IMR-90 (cell line): ENCODE results near the gene MSRB1. TPM values are rescaled to one million over a fixed set of nuclear protein-coding genes. Genes with fewer than 3 reads are reported as not detected.

ENCODE experiments used
- ATAC-seq: fragments of 200-7000 bp; cut with Tn5 transposase; 2 replicates; pipeline ENCODE4 v1.9.1; 2020; ENCODE audit warnings: low read depth, mild to moderate bottlenecking, moderate library complexity
- BruUV-seq: library from RNA; stranded (reverse); fragments of 400-500 nt; replicated peaks from 2 replicates; lab custom pipeline; 2021; lab: Mats Ljungman, UMichigan
- CTCF ChIA-PET: fragments of 300-600 bp; formaldehyde crosslinking; extraction: SDS; loops from one replicate; lab custom pipeline; 2021; ENCODE audit warnings: antibody characterized with exemption; lab: Yijun Ruan, JAX
- POLR2A ChIA-PET: fragments of 300-600 bp; sonication (Branson Sonifier 250); formaldehyde crosslinking; loops from one replicate; lab custom pipeline; 2022; ENCODE audit warnings: antibody characterized with exemption; ENCODE audit not compliant: unreplicated experiment; lab: Charles Lee
- DNase-seq: peaks from one replicate; pipeline ENCODE4 v3.0.0; 2013
- H2AFZ ChIP-seq: replicated peaks from 2 replicates; pipeline ENCODE3; 2013; ENCODE audit warnings: low read length, mild to moderate bottlenecking; ENCODE audit not compliant: poor library complexity
- H2AK5ac ChIP-seq: 2 replicates; pipeline ENCODE4 v1.6.1; 2013; ENCODE audit warnings: low read depth, low read length, inconsistent platforms
- H2AK9ac ChIP-seq: replicated peaks from 2 replicates; pipeline ENCODE3; 2013; ENCODE audit warnings: mild to moderate bottlenecking, low read depth, low read length, moderate library complexity; ENCODE audit not compliant: poor library complexity
- H2BK120ac ChIP-seq: 2 replicates; pipeline ENCODE4 v1.6.1; 2013; ENCODE audit warnings: low read depth, low read length, inconsistent platforms
- H2BK15ac ChIP-seq: 3 replicates; pipeline ENCODE4 v1.6.1; 2013; ENCODE audit warnings: low read depth, low read length, inconsistent platforms
- H2BK20ac ChIP-seq: 2 replicates; pipeline ENCODE4 v1.6.1; 2013; ENCODE audit warnings: low read depth, mild to moderate bottlenecking, inconsistent platforms, low read length, moderate library complexity
- H2BK5ac ChIP-seq: 2 replicates; pipeline ENCODE4 v1.6.1; 2013; ENCODE audit warnings: mild to moderate bottlenecking, low read depth, low read length, inconsistent platforms; ENCODE audit not compliant: poor library complexity, severe bottlenecking
- H3K14ac ChIP-seq: replicated peaks from 2 replicates; pipeline ENCODE4 v1.6.1; 2013; ENCODE audit warnings: low read depth, low read length, inconsistent platforms
- H3K18ac ChIP-seq: 2 replicates; pipeline ENCODE4 v1.6.1; 2013; ENCODE audit warnings: low read depth, low read length, control low read depth
- H3K23ac ChIP-seq: 2 replicates; pipeline ENCODE4 v1.6.1; 2013; ENCODE audit warnings: low read depth, low read length, inconsistent platforms
- H3K27ac ChIP-seq: 2 replicates; pipeline ENCODE4 v1.5.1; 2013; ENCODE audit warnings: mild to moderate bottlenecking, control low read depth, low read length; ENCODE audit not compliant: insufficient read depth
- H3K27me3 ChIP-seq: 2 replicates; pipeline ENCODE4 v1.6.1; 2013; ENCODE audit warnings: low read length; ENCODE audit not compliant: control insufficient read depth, insufficient read depth
- H3K36me3 ChIP-seq: 2 replicates; pipeline ENCODE4 v1.6.1; 2013; ENCODE audit warnings: low read length, mixed read lengths; ENCODE audit not compliant: control insufficient read depth, insufficient read depth
- H3K4ac ChIP-seq: 2 replicates; pipeline ENCODE4 v1.6.1; 2013; ENCODE audit warnings: low read depth, low read length, inconsistent platforms
- H3K4me1 ChIP-seq: 2 replicates; pipeline ENCODE4 v1.6.1; 2013; ENCODE audit warnings: low read length, mixed read lengths; ENCODE audit not compliant: control insufficient read depth, insufficient read depth
- H3K4me2 ChIP-seq: 2 replicates; pipeline ENCODE4 v1.6.1; 2013; ENCODE audit warnings: low read depth, mild to moderate bottlenecking, control low read depth, low read length, moderate library complexity
- H3K4me3 ChIP-seq: 2 replicates; pipeline ENCODE4 v1.5.1; 2013; ENCODE audit warnings: low read depth, mild to moderate bottlenecking, control low read depth, low read length, moderate library complexity; ENCODE audit not compliant: insufficient read depth
- H3K56ac ChIP-seq: 2 replicates; pipeline ENCODE4 v1.6.1; 2013; ENCODE audit warnings: low read length, inconsistent platforms; ENCODE audit not compliant: insufficient read depth; ENCODE audit errors: extremely low read depth
- H3K79me1 ChIP-seq, 2 experiments: 2 replicates each; pipeline ENCODE4 v1.6.1; 2013; ENCODE audit warnings: low read length in 2 of 2, inconsistent platforms in 1 of 2, low read depth in 1 of 2
- H3K9ac ChIP-seq: 2 replicates; pipeline ENCODE4 v1.6.1; 2013; ENCODE audit warnings: low read depth, low read length, control low read depth
- H3K9me1 ChIP-seq: 2 replicates; pipeline ENCODE4 v1.6.1; 2013; ENCODE audit warnings: low read length, inconsistent platforms; ENCODE audit not compliant: insufficient read depth
- H3K9me3 ChIP-seq: 2 replicates; pipeline ENCODE4 v1.6.1; 2013; ENCODE audit warnings: low read length; ENCODE audit not compliant: control insufficient read depth, insufficient read depth
- H4K20me1 ChIP-seq: 2 replicates; pipeline ENCODE4 v1.6.1; 2013; ENCODE audit warnings: low read length, inconsistent platforms; ENCODE audit not compliant: insufficient read depth
- H4K5ac ChIP-seq: 2 replicates; pipeline ENCODE4 v1.6.1; 2013; ENCODE audit warnings: mild to moderate bottlenecking, low read depth, low read length, control low read depth
- H4K8ac ChIP-seq, 2 experiments: 2 replicates each; pipeline ENCODE4 v1.6.1; 2013; ENCODE audit warnings: low read depth in 2 of 2, low read length in 2 of 2, control low read depth in 1 of 2, inconsistent platforms in 1 of 2
- H4K91ac ChIP-seq: 2 replicates; pipeline ENCODE4 v1.6.1; 2013; ENCODE audit warnings: low read depth, low read length, inconsistent platforms; ENCODE audit not compliant: insufficient read depth
- CEBPB ChIP-seq: IDR thresholded peaks from 2 replicates; pipeline ENCODE4 v1.6.1; 2012; ENCODE audit warnings: low read depth, low read length, improper control_type of control experiment
- CTCF ChIP-seq: conservative IDR thresholded peaks from 2 replicates; pipeline ENCODE4 v1.5.1; 2012; ENCODE audit warnings: mild to moderate bottlenecking, low read depth, low read length, improper control_type of control experiment
- FOS ChIP-seq: fragments of 150-350 bp; IDR thresholded peaks from 2 replicates; pipeline ENCODE4 v1.6.1; 2016; ENCODE audit warnings: low read depth, low read length
- MAFK ChIP-seq: IDR thresholded peaks from 2 replicates; pipeline ENCODE4 v1.6.1; 2012; ENCODE audit warnings: low read depth, low read length, improper control_type of control experiment
- POLR2A ChIP-seq: IDR thresholded peaks from 2 replicates; pipeline ENCODE4 v1.6.1; 2012; ENCODE audit warnings: mild to moderate bottlenecking, low read depth, low read length
- RAD21 ChIP-seq: IDR thresholded peaks from 2 replicates; pipeline ENCODE4 v1.6.1; 2012; ENCODE audit warnings: low read length, improper control_type of control experiment
- RFX5 ChIP-seq: IDR thresholded peaks from 2 replicates; pipeline ENCODE4 v1.8.0; 2012; ENCODE audit warnings: low read depth, mild to moderate bottlenecking, low read length, moderate library complexity
- USF2 ChIP-seq: fragments of 150-350 bp; IDR thresholded peaks from 2 replicates; pipeline ENCODE4 v1.6.1; 2017; ENCODE audit warnings: mild to moderate bottlenecking, antibody characterized with exemption, low read length, low read depth
- WGBS, 2 experiments: methylation state at CpG; one replicate each; pipeline versions ENCODE4 v1.1.5 to v1.1.7; 2013; ENCODE audit warnings: missing lambda C conversion rate in 2 of 2; ENCODE audit not compliant: insufficient read length in 1 of 2; ENCODE audit errors: extremely low coverage in 2 of 2; 5-methylcytosine and 5-hydroxymethylcytosine counted together
- dilution Hi-C: fragments of 300-500 bp; cut with HindIII; formaldehyde crosslinking; loops from one replicate; pipeline ENCODE4 v1.14.3; 2018; ENCODE audit warnings: low sequenced_read_pairs; ENCODE audit not compliant: unreplicated experiment
- in situ Hi-C: fragments of 300-500 bp; cut with MboI; formaldehyde crosslinking; loops from 3 replicates; pipeline ENCODE4 v1.14.3; 2019; ENCODE audit warnings: low sequenced_read_pairs, inconsistent platforms, mixed read lengths
- intact Hi-C: fragments of 100-400 bp; cut with micrococcal nuclease; formaldehyde crosslinking; loops from 2 replicates; pipeline ENCODE4 v1.10.0; 2022
- polyA plus RNA-seq, 3 experiments: library from polyadenylated mRNA; depleted of rRNA; stranded (reverse); fragments of >200 nt; gene quantifications; 2 replicates each; pipeline ENCODE4 v1.2.3, GENCODE V29; 2012; ENCODE audit warnings: low replicate concordance in 1 of 3
- total RNA-seq: library from RNA; depleted of rRNA; stranded (reverse); fragments of >200 nt; gene quantifications from 2 replicates; pipeline ENCODE4 v1.2.3, GENCODE V29; 2012

Gene MSRB1
- total and polyA plus RNA-seq, 2 of the 4 experiments (the other 2 are of a cell fraction) = 17.0 to 32.3 TPM

GRCh38 chr16:1920727-1921171 lies 22.2 kb downstream of the MSRB1 start:
- Histone ChIP-seq H3K56ac (no peak overlapping the region), H2BK15ac (no peak overlapping the region), H3K4me2 (no peak overlapping the region), H2AK9ac (no peak overlapping the region), H3K4me1 (no peaks in the 10 kb centered on the region), H3K23ac (no peak overlapping the region), H2AK5ac (no peak overlapping the region), H4K5ac (no peak overlapping the region), H2BK120ac (no peak overlapping the region), H3K4me3 (no peak overlapping the region), H3K9me3 (no peaks in the 10 kb centered on the region; the same call in 1 of the 2 replicates), H2BK20ac (no peak overlapping the region), H3K14ac (no peak overlapping the region), H3K27me3 (peaks cover 81% of the 10 kb centered on the region), H3K36me3 (no peaks in the 10 kb centered on the region), H3K79me1 (no peaks in the 10 kb centered on the region), H3K4ac (no peak overlapping the region), H4K91ac (no peak overlapping the region), H4K8ac (no peak overlapping the region), H2BK5ac (no peak overlapping the region), H2AFZ (peak overlapping the region; percentile 56), H3K18ac (no peak overlapping the region), H3K9me1 (no peaks in the 10 kb centered on the region; the same call in 1 of the 2 replicates), H3K9ac (no peak overlapping the region), H4K20me1 (no peaks in the 10 kb centered on the region), H3K27ac (no peak overlapping the region)
- CTCF ChIA-PET = no interaction called here
- dilution Hi-C loops (no loop called here), in situ Hi-C loops (no loop called here), intact Hi-C loops (no loop called here)
- ATAC-seq (peak; percentile 80), DNase-seq (no peak)
- 21% methylated on average over 8 of the region's 15 CpGs; no CpG with 5 or more reads in 1 of the 2 experiments for WGBS, 2 experiments
- POLR2A ChIA-PET = no interaction called here
- no TSS peak for BruUV-seq
- TF ChIP-seq RFX5 (no peak), RAD21 (no peak), MAFK (no peak), USF2 (no peak), CTCF (no peak), POLR2A (no peak), FOS (no peak), CEBPB (no peak)
